ENCODE data around the gene NDRG4.

NDRG4 gene

GRCh38 chr16:58543685-58544084 lies 43.7 kb downstream of the NDRG4 start:
- no peak for DNase-seq (ENCODE audit: low read depth)

GRCh38 chr16:58548378-58548777 lies 48.4 kb downstream of the NDRG4 start:
- DNase-seq (ENCODE audit: low read depth) = peak; percentile 24

- no peak for DNase-seq (ENCODE audit: low read depth)
Observed at GRCh38 chr16:58551496-58551895, 51.6 kb downstream of the NDRG4 start.

- DNase-seq (ENCODE audit: low read depth) = no peak
Observed at GRCh38 chr16:58556678-58557077, 56.7 kb downstream of the NDRG4 start.
